Endothelial cell (in vitro differentiated cells): ENCODE results near the gene ABCG4. TPM values are rescaled to one million over a fixed set of nuclear protein-coding genes. Genes with fewer than 3 reads are reported as not detected.

ENCODE experiments used
- DNase-seq: peaks from one replicate; pipeline ENCODE4 v3.0.0; 2021; ENCODE audit warnings: low spot score
- H3K27ac Mint-ChIP-seq: one replicate; pipeline ENCODE4 v1.8.0; 2021; ENCODE audit warnings: mixed read lengths, inconsistent platforms; ENCODE audit not compliant: unreplicated experiment
- H3K27me3 Mint-ChIP-seq: one replicate; pipeline ENCODE4 v1.8.0; 2021; ENCODE audit warnings: mild to moderate bottlenecking, moderate library complexity, mixed read lengths, inconsistent platforms; ENCODE audit not compliant: unreplicated experiment
- H3K36me3 Mint-ChIP-seq: one replicate; pipeline ENCODE4 v1.8.0; 2021; ENCODE audit warnings: mild to moderate bottlenecking, low read depth, mixed read lengths, inconsistent platforms; ENCODE audit not compliant: unreplicated experiment
- H3K4me1 Mint-ChIP-seq: one replicate; pipeline ENCODE4 v1.8.0; 2021; ENCODE audit warnings: mild to moderate bottlenecking, mixed read lengths, inconsistent platforms; ENCODE audit not compliant: unreplicated experiment
- H3K4me3 Mint-ChIP-seq: one replicate; pipeline ENCODE4 v1.8.0; 2021; ENCODE audit warnings: mild to moderate bottlenecking, mixed read lengths, inconsistent platforms; ENCODE audit not compliant: unreplicated experiment
- H3K9me3 Mint-ChIP-seq: one replicate; pipeline ENCODE4 v1.8.0; 2021; ENCODE audit warnings: mixed read lengths, inconsistent platforms; ENCODE audit not compliant: unreplicated experiment
- CTCF ChIP-seq: fragments of 200-600 bp; sonication (generic); IDR thresholded peaks from one replicate; pipeline ENCODE4 v1.5.0; 2021; ENCODE audit warnings: antibody characterized with exemption; ENCODE audit not compliant: unreplicated experiment
- total RNA-seq: library from RNA; stranded (reverse); fragmentation: NEBNext Ultra II Directional; extraction: Animal tissue kit (Norgen Biotek cat#: 25700); gene quantifications from one replicate; pipeline ENCODE4 v1.2.1, GENCODE V29; 2021; ENCODE audit not compliant: unreplicated experiment

Gene ABCG4
- total RNA-seq, 1 donor from 2014 or later: 0.10 TPM

GRCh38 chr11:119116601-119117000 is 32.3 kb upstream of the ABCG4 start:
- no peak for DNase-seq
- TF ChIP-seq CTCF: no peak
- Mint-ChIP-seq H3K4me3 (no peak overlapping the region), H3K27me3 (peaks cover 12% of the 10 kb centered on the region), H3K9me3 (no peaks in the 10 kb centered on the region), H3K4me1 (peaks cover 28% of the 10 kb centered on the region), H3K27ac (peak overlapping the region; percentile 42), H3K36me3 (peaks cover 19% of the 10 kb centered on the region)

GRCh38 chr11:119117004-119117706 is 31.7 kb upstream of the ABCG4 start:
- H3K27ac Mint-ChIP-seq: peak overlapping the region; percentile 9
- peaks cover 15% of the 10 kb centered on the region for H3K36me3 Mint-ChIP-seq
- no peaks in the 10 kb centered on the region for H3K9me3 Mint-ChIP-seq
- peaks cover 10% of the 10 kb centered on the region for H3K27me3 Mint-ChIP-seq
- H3K4me1 Mint-ChIP-seq: peaks cover 31% of the 10 kb centered on the region
- DNase-seq: no peak
- H3K4me3 Mint-ChIP-seq: peak overlapping the region; percentile 7
- no peak for TF ChIP-seq CTCF

DNA sequence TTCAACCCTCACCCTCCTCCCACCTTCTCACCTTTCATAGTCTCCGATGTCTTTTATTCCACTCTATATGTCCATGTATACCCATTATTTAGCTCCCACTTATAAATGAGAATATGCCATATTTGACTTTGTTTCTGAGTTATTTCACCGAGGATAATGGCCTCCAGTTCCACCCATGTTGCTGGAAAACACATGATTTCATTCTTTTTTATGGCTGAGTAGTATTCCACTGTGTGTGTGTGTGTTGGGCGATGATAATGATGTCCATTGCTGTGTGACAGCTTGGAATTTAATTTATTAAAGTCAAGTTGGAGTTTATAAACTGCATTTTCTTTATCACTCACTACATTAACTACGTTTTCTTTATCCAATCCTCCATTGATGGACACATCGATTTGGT is 30.6 kb upstream of the ABCG4 start:
- peaks cover 10% of the 10 kb centered on the region for H3K27me3 Mint-ChIP-seq
- H3K9me3 Mint-ChIP-seq: no peaks in the 10 kb centered on the region
- no peak for DNase-seq
- H3K27ac Mint-ChIP-seq: no peak overlapping the region
- peaks cover 34% of the 10 kb centered on the region for H3K4me1 Mint-ChIP-seq
- H3K4me3 Mint-ChIP-seq: no peak overlapping the region
- TF ChIP-seq CTCF: no peak
- peaks cover 12% of the 10 kb centered on the region for H3K36me3 Mint-ChIP-seq

DNA sequence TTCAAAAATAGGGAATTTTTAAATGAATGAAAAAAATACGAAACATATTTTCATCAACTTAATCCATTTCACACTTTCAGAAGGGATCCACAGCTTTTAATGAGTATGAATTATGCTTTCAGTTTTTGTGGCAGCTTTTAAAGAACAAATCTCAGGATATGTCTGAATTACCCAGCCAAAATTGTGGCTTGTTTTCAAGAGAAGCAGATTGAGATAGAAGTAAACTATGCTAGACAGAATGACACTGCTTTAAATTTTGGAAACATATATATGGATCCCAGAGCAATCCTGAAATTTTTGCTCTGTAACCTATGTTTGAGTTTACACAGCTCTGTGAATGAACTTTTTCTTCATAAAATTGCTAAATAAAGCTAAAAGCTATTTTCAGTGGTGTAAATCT is 29.9 kb upstream of the ABCG4 start:
- no peak overlapping the region for H3K4me3 Mint-ChIP-seq
- H3K27me3 Mint-ChIP-seq: peaks cover 10% of the 10 kb centered on the region
- H3K36me3 Mint-ChIP-seq: peaks cover 10% of the 10 kb centered on the region
- DNase-seq: no peak
- H3K27ac Mint-ChIP-seq: no peak overlapping the region
- H3K9me3 Mint-ChIP-seq: no peaks in the 10 kb centered on the region
- no peak for TF ChIP-seq CTCF
- H3K4me1 Mint-ChIP-seq: peaks cover 33% of the 10 kb centered on the region

DNA sequence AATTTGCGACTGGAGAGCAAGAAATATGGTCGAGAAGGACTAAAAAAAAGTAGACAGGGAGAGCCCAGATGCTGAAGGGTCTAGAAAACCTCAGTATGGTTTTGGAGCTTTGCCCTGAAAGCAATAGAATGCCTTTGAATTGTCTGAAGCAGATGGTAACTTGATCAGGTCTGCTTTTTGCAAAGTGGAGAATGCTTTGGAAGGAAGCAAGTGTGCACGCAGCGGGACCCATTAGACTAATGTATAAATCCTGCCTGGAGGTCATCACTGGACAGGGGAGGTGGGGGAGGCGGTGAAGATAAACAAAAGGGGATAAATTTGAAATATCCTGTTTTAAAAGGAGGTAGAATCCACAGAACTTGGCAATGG is 28.2 kb upstream of the ABCG4 start:
- Mint-ChIP-seq H3K4me3 (peak overlapping the region; percentile 95), H3K4me1 (peaks cover 23% of the 10 kb centered on the region), H3K36me3 (peaks cover 16% of the 10 kb centered on the region), H3K9me3 (no peaks in the 10 kb centered on the region), H3K27ac (peak overlapping the region; percentile 88), H3K27me3 (peaks cover 7% of the 10 kb centered on the region)
- DNase-seq: no peak
- TF ChIP-seq CTCF: no peak
